ENCODE measurements around the gene NACC2. TPM values are rescaled to one million over a fixed set of nuclear protein-coding genes. Genes with fewer than 3 reads are reported as not detected.

NACC2 gene
- total and polyA plus RNA-seq, 9 of the 15 experiments (the other 6 are each of a cell fraction or from before 2014, with no cell fraction given) = 0.70 to 25.1 (median 5.6) TPM

DNA sequence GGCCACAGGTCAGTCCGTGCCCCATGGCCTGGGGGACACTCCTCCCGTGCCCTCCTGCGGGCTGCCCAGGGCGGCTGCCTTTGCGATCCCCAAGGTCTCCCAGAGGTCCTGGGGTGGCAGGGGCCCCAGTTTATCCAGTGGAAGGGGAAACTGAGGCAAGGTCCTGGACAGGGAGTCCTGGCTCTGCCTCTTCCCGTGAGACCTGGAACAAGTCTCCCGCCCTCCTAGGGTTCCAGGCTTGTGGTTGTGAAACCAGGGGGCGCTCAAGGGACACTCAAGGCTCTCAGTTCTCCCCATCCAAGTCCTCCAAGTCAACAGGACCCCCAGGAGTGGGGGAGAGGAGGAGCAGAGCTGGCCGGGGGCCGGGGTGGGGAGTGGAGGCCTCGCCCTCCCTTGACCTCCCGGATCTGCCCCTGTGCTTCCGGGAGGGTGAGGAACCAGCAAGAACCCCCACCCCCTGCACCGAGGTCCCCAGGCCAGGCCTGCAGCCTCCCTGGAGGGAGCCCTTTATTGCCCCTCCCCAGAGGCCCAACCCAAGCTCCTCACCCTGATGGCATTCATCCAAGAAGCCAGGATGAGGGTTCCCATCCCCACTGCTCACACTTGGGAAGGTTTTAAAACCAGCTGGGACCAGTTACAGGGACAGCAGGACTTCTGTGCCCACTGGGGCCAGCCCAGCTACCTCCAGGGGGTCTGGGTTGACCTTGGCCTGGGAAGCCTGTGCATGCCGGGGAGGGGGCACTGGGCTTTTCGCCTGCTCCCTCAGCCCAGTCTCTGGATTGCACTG lies 48.3 kb upstream of the NACC2 start:
- Histone ChIP-seq H2AFZ (ENCODE audit: low read depth, low read length) (no peak overlapping the region), H3K4me3 (no peak overlapping the region), H3K4me1 (replicated peaks in 1 of 2; ENCODE audit: control insufficient read depth in 2 of 2, insufficient read depth in 2 of 2, low read length in 2 of 2) (peaks cover 0 to 38% of the 10 kb centered on the region in 2 experiments; a peak in 2 of 5 replicates), H3K9me1 (ENCODE audit: control insufficient read depth, insufficient read depth, low read length) (no peaks in the 10 kb centered on the region), H3K36me3 (ENCODE audit: control insufficient read depth, insufficient read depth, low read length) (no peaks in the 10 kb centered on the region), H3K27ac (ENCODE audit: extremely low read depth, low read depth, low read length) (no peak overlapping the region), H3K79me2 (ENCODE audit: control insufficient read depth, insufficient read depth, low read length) (no peaks in the 10 kb centered on the region), H3K4me2 (ENCODE audit: insufficient read depth, low read length) (no peak overlapping the region), H3K9ac (ENCODE audit: insufficient read depth in 1 of 2, low read depth in 2 of 2, low read length in 2 of 2) (peak overlapping the region in 1 of 2 experiments; percentile 65; a peak in 2 of 4 replicates), H3K9me3 (replicated peaks; ENCODE audit: control insufficient read depth, insufficient read depth, low read depth, low read length) (no peaks in the 10 kb centered on the region), H4K20me1 (replicated peaks; ENCODE audit: control insufficient read depth, insufficient read depth, low read length) (peaks cover 5% of the 10 kb centered on the region; the same call in 1 of the 2 replicates), H3K27me3 (ENCODE audit: control insufficient read depth in 2 of 2, insufficient read depth in 2 of 2, low read length in 2 of 2) (peaks cover 24 to 45% of the 10 kb centered on the region in 2 experiments; a peak in 4 of 5 replicates)
- BruUV-seq (replicated peaks) = no TSS peak
- 6% methylated on average over 15 of the region's 16 CpGs for WGBS (ENCODE audit: insufficient coverage, low coverage, missing lambda C conversion rate)
- DNase-seq (ENCODE audit: extremely low read depth in 1 of 4, low spot score in 3 of 4) = peak; percentile 50 to 76 (median 60)
- no peak for FAIRE-seq
- peak; percentile 89 for ATAC-seq
- ChIA-PET CTCF (ENCODE audit: low intra/inter-chr PET ratio) (interaction anchor here (2.1 kb wide), 1 partner anchor 140 kb away, joined by 10 read pairs; no protein-coding TSS in a partner anchor), POLR2A (interaction anchor here (0.6 kb wide), 1 partner anchor 137 kb away, joined by 3 read pairs; no protein-coding TSS in a partner anchor)
- in situ Hi-C loops (cut with MboI) = no loop called here
- intact Hi-C loops (cut with micrococcal nuclease) = loop anchor here (1.0 to 5.0 kb wide), 3 partner anchors 124 to 351 kb away; no protein-coding TSS in a partner anchor
- no peak for TF ChIP-seq RCOR1 (IDR thresholded peaks at IDR 0.05; ENCODE audit: borderline replicate concordance in 1 of 2, low read depth in 2 of 2, low read length in 2 of 2)
- peak; percentile 73 for TF ChIP-seq SMC3 (conservative IDR thresholded peaks at IDR 0.05; ENCODE audit: insufficient read depth, low read depth, low read length)
- TF ChIP-seq RAD21 (CRISPR knock-in tag; conservative IDR thresholded peaks at IDR 0.05 in 1 of 2, IDR thresholded peaks at IDR 0.05 in 1 of 2) = peak; percentile 54 to 82
- peak; percentile 63; the same call in 1 of the 2 replicates for TF ChIP-seq STAG1 (CRISPR knock-in tag; IDR thresholded peaks at IDR 0.05; ENCODE audit: borderline replicate concordance)
- TF ChIP-seq NFIC (IDR thresholded peaks at IDR 0.05) = 0 out of 2 replicates have a peak, but pooled peaks have one; percentile 20
- TF ChIP-seq SAP30 (IDR thresholded peaks at IDR 0.05; ENCODE audit: borderline replicate concordance, insufficient read depth, low read depth, low read length, poor library complexity, severe bottlenecking) = no peak
- peak; percentile 49; the same call in 1 of the 2 replicates for TF ChIP-seq RB1 (IDR thresholded peaks at IDR 0.05; ENCODE audit: low read depth)
- TF ChIP-seq DEAF1 (CRISPR knock-in tag; IDR thresholded peaks at IDR 0.05) = 0 out of 2 replicates have a peak, but pooled peaks have one; percentile 31
- 0 out of 2 replicates have a peak, but pooled peaks have one; percentile 54 for TF ChIP-seq CC2D1A (IDR thresholded peaks at IDR 0.05)

All from K562 (cell line).